HepG2 (cell line): ENCODE results near the gene AGGF1. TPM values are rescaled to one million over a fixed set of nuclear protein-coding genes. Genes with fewer than 3 reads are reported as not detected.

Source experiments
- ATAC-seq: fragments of 200-7000 bp; cut with Tn5 transposase; 3 replicates; pipeline ENCODE4 v1.9.1; 2020; ENCODE audit warnings: mild to moderate bottlenecking, moderate library complexity
- BruUV-seq: library from RNA; stranded (reverse); fragments of 400-500 nt; replicated peaks from 2 replicates; lab custom pipeline; 2021; lab: Mats Ljungman, UMichigan
- CTCF ChIA-PET: fragments of 300-600 bp; formaldehyde crosslinking; extraction: SDS; loops from one replicate; lab custom pipeline; 2021; ENCODE audit warnings: low total read pairs, inconsistent platforms, low intra/inter-chr PET ratio; lab: Yijun Ruan, JAX
- POLR2A ChIA-PET: fragments of 350-600 bp; sonication (Branson Sonifier 250); formaldehyde crosslinking; loops from one replicate; lab custom pipeline; 2020; ENCODE audit warnings: antibody characterized with exemption, inconsistent platforms; lab: Yijun Ruan, JAX
- DNase-seq: peaks from one replicate; pipeline ENCODE4 v3.0.0-alpha.2; 2015; ENCODE audit warnings: low spot score
- FAIRE-seq: peaks from 3 replicates; lab custom pipeline; 2011; peaks lifted over from hg19 to GRCh38; lab: Jason Lieb, UNC
- H2AFZ ChIP-seq: one replicate; pipeline ENCODE4 v1.6.1; 2011; ENCODE audit warnings: low read length, inconsistent platforms
- H3K27ac ChIP-seq: fragments of 300-600 bp; 3 replicates; pipeline ENCODE4 v1.8.0; 2011; ENCODE audit warnings: mixed run types, mild to moderate bottlenecking, mixed read lengths, low read length, inconsistent platforms; ENCODE audit not compliant: insufficient read depth; ENCODE audit errors: extremely low read length
- H3K27me3 ChIP-seq, 2 experiments: fragments of 200-600 bp in 1 of 2; 2 replicates in 1 of 2; 3 replicates in 1 of 2; pipeline versions ENCODE4 v1.6.0 to v1.8.0; 2011; ENCODE audit warnings: low read length in 2 of 2, mild to moderate bottlenecking in 2 of 2, moderate library complexity in 2 of 2, inconsistent platforms in 1 of 2; ENCODE audit not compliant: insufficient read depth in 2 of 2, control insufficient read depth in 1 of 2
- H3K36me3 ChIP-seq, 2 experiments: fragments of 200-600 bp in 1 of 2; replicated peaks in 1 of 2; 2 replicates in 1 of 2; 3 replicates in 1 of 2; pipeline versions ENCODE4 v1.5.1 to v1.8.0; 2011; ENCODE audit warnings: low read length in 2 of 2, inconsistent platforms in 1 of 2; ENCODE audit not compliant: insufficient read depth in 2 of 2, control insufficient read depth in 1 of 2
- H3K4me1 ChIP-seq: 2 replicates; pipeline ENCODE4 v1.5.1; 2012; ENCODE audit warnings: low read length, inconsistent platforms; ENCODE audit not compliant: insufficient read depth
- H3K4me2 ChIP-seq: 2 replicates; pipeline ENCODE4 v1.6.0; 2011; ENCODE audit warnings: low read depth, low read length, inconsistent platforms
- H3K4me3 ChIP-seq, 3 experiments: fragments of 200-600 bp in 1 of 3; sonication (generic), shearing (Covaris generic) in 1 of 3; replicated peaks in 1 of 3; 2 replicates each; pipeline ENCODE4 v1.5.1; 2011 to 2016; ENCODE audit warnings: low read length in 3 of 3, inconsistent platforms in 2 of 3, low read depth in 2 of 3, mild to moderate bottlenecking in 2 of 3, control low read depth in 1 of 3, mixed read lengths in 1 of 3; ENCODE audit not compliant: insufficient read depth in 1 of 3
- H3K79me2 ChIP-seq: one replicate; pipeline ENCODE4 v1.6.1; 2011; ENCODE audit warnings: low read length, inconsistent platforms; ENCODE audit not compliant: insufficient read depth
- H3K9ac ChIP-seq: 2 replicates; pipeline ENCODE4 v1.6.0; 2011; ENCODE audit warnings: mild to moderate bottlenecking, low read depth, low read length, inconsistent platforms; ENCODE audit not compliant: insufficient read depth
- H3K9me3 ChIP-seq: 2 replicates; pipeline ENCODE4 v1.5.1; 2012; ENCODE audit warnings: mild to moderate bottlenecking, low read length
- H4K20me1 ChIP-seq: 2 replicates; pipeline ENCODE4 v1.6.0; 2011; ENCODE audit warnings: inconsistent platforms, mild to moderate bottlenecking, low read length, moderate library complexity; ENCODE audit not compliant: insufficient read depth
- FOSL2 ChIP-seq: sonication (generic); formaldehyde crosslinking; IDR thresholded peaks from 2 replicates; pipeline ENCODE4 v1.4.0; 2020; ENCODE audit warnings: missing genetic modification reagents
- GMEB1 ChIP-seq: sonication (generic); formaldehyde crosslinking; IDR thresholded peaks from 2 replicates; pipeline ENCODE4 v1.5.1; 2020; ENCODE audit warnings: missing genetic modification reagents, mild to moderate bottlenecking, borderline replicate concordance
- HNF4A ChIP-seq: sonication (generic); formaldehyde crosslinking; IDR thresholded peaks from 2 replicates; pipeline ENCODE4 v1.4.0; 2020; ENCODE audit warnings: missing genetic modification reagents
- MIER2 ChIP-seq: IDR thresholded peaks from 2 replicates; pipeline ENCODE4 v1.6.1; 2016; ENCODE audit warnings: missing biosample characterization, missing genetic modification reagents
- NFAT5 ChIP-seq: sonication (generic); formaldehyde crosslinking; IDR thresholded peaks from 2 replicates; pipeline ENCODE4 v1.4.0; 2020; ENCODE audit warnings: missing genetic modification reagents
- NFE2 ChIP-seq: sonication (generic); formaldehyde crosslinking; IDR thresholded peaks from 2 replicates; pipeline ENCODE4 v1.4.0; 2020; ENCODE audit warnings: missing genetic modification reagents
- POLR2G ChIP-seq: fragments of 200-400 bp; formaldehyde crosslinking; IDR thresholded peaks from 2 replicates; pipeline ENCODE4 v1.6.1; 2018; ENCODE audit warnings: mild to moderate bottlenecking, low read depth, low read length, moderate library complexity
- SRSF4 ChIP-seq: fragments of 200-400 bp; formaldehyde crosslinking; IDR thresholded peaks from one replicate; pipeline ENCODE4 v1.6.1; 2018; ENCODE audit warnings: mild to moderate bottlenecking, low read depth, low read length, moderate library complexity; ENCODE audit not compliant: poor library complexity, severe bottlenecking
- ZMYM4 ChIP-seq: sonication (generic); formaldehyde crosslinking; IDR thresholded peaks from 2 replicates; pipeline ENCODE4 v1.8.1; 2023; ENCODE audit warnings: mild to moderate bottlenecking, missing genetic modification reagents
- ZNF121 ChIP-seq: sonication (generic); formaldehyde crosslinking; IDR thresholded peaks from 2 replicates; pipeline ENCODE4 v1.5.0; 2020; ENCODE audit warnings: mild to moderate bottlenecking, missing genetic modification reagents
- ZNF562 ChIP-seq: sonication (generic); formaldehyde crosslinking; IDR thresholded peaks from 2 replicates; pipeline ENCODE4 v1.8.0; 2022; ENCODE audit warnings: missing genetic modification reagents, borderline replicate concordance
- ZNF749 ChIP-seq: sonication (generic); formaldehyde crosslinking; IDR thresholded peaks from 2 replicates; pipeline ENCODE4 v1.8.0; 2022; ENCODE audit warnings: mild to moderate bottlenecking, missing genetic modification reagents, moderate library complexity, borderline replicate concordance
- ZSCAN22 ChIP-seq: sonication (generic); formaldehyde crosslinking; IDR thresholded peaks from 2 replicates; pipeline ENCODE4 v1.4.0; 2020; ENCODE audit warnings: mild to moderate bottlenecking, missing genetic modification reagents
- WGBS: methylation state at CpG from one replicate; pipeline ENCODE4 v1.1.6; 2017; ENCODE audit warnings: low lambda C conversion rate; 5-methylcytosine and 5-hydroxymethylcytosine counted together
- in situ Hi-C: cut with HindIII; loops from 2 replicates; pipeline ENCODE4 v1.10.0; 2017; ENCODE audit warnings: low pct_unique_long_range_greater_than_20kb; ENCODE audit not compliant: extremely low pct_ligation_motif_present
- intact Hi-C: fragments of 100-400 bp; cut with micrococcal nuclease; formaldehyde crosslinking; loops from one replicate; pipeline ENCODE4 v1.10.0; 2022; ENCODE audit not compliant: unreplicated experiment
- polyA plus RNA-seq, 8 experiments: library from polyadenylated mRNA; depleted of rRNA in 3 of 8; stranded (reverse) in 7 of 8; unstranded in 1 of 8; fragments of >200 nt; fragmentation: Illumina TruSeq in 4 of 8; extraction: Trizol in 4 of 8; gene quantifications; 2 replicates each; pipeline versions ENCODE4 v1.2.1 to v1.2.3, GENCODE V29; 2011 to 2016; ENCODE audit warnings: low read depth in 4 of 8, missing spikeins in 1 of 8, mixed read lengths in 1 of 8; ENCODE audit not compliant: insufficient read depth in 1 of 8
- total RNA-seq, 5 experiments: library from RNA; depleted of rRNA; stranded (reverse); fragments of >200 nt; fragmentation: Illumina TruSeq; extraction: Trizol; gene quantifications; 2 replicates each; pipeline ENCODE4 v1.2.3, GENCODE V29; 2016; ENCODE audit warnings: low read depth in 1 of 5

AGGF1 gene
- total and polyA plus RNA-seq, 2 of the 13 experiments (the other 11 are each of a cell fraction or from before 2014, with no cell fraction given), result 12.9 to 15.5 TPM

- TF ChIP-seq NFE2 (CRISPR knock-in tag) (no peak), ZNF562 (CRISPR knock-in tag) (no peak), HNF4A (no peak), ZMYM4 (CRISPR knock-in tag) (no peak), FOSL2 (CRISPR knock-in tag) (no peak), POLR2G (no peak), ZSCAN22 (CRISPR knock-in tag) (no peak), GMEB1 (CRISPR knock-in tag) (no peak), ZNF121 (CRISPR knock-in tag) (no peak), NFAT5 (CRISPR knock-in tag) (no peak), ZNF749 (no peak), MIER2 (no peak), SRSF4 (no peak)
- Histone ChIP-seq H3K4me1 (peaks cover 11% of the 10 kb centered on the region), H4K20me1 (no peaks in the 10 kb centered on the region), H2AFZ (no peak overlapping the region), H3K27me3 (no peaks in the 10 kb centered on the region), H3K27ac (no peak overlapping the region), H3K9ac (no peak overlapping the region), H3K4me2 (no peak overlapping the region), H3K36me3 (peaks cover 3 to 25% of the 10 kb centered on the region in 2 experiments; a peak in 4 of 5 replicates), H3K79me2 (peaks cover 11% of the 10 kb centered on the region), H3K4me3 (no peak overlapping the region), H3K9me3 (no peaks in the 10 kb centered on the region)
- DNase-seq (no peak), ATAC-seq (no peak), FAIRE-seq (no peak)
- POLR2A ChIA-PET, result interaction anchor here (0.7 kb wide), 1 partner anchor 51 kb away, joined by 3 read pairs; the partner anchor contains the start of gene AGGF1
- no TSS peak for BruUV-seq
- in situ Hi-C loops (no loop called here), intact Hi-C loops (no loop called here)
- 84% methylated on average over 5 of the region's 5 CpGs for WGBS
- CTCF ChIA-PET, result no interaction called here
Observed at GRCh38 chr5:77080905-77081304, 50.7 kb downstream of the AGGF1 start.
